ENCODE data around the gene LURAP1L.

The LURAP1L gene

DNA sequence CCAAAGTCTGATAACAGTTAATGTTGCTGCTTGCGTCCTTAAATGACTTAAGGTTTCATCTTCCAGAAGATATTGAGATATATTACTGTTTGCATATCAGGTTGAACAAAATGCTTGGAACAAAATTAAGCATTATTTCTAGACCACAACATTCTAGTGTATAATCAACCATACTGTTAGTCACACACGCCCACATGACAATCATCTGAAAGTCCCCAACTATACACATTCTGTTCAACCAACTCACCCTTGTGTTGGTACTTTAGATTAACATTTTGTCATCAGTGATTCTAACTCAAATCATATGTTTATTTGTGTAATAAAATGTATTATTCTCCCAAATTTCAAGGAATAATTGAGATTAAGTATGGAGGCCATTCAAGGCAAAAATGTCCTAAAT is 47.3 kb downstream of the LURAP1L start:
- Histone ChIP-seq H3K18ac (ENCODE audit: low read length) (no peak overlapping the region), H3K23ac (ENCODE audit: low read length) (no peak overlapping the region), H3K4me2 (ENCODE audit: low read length) (no peak overlapping the region), H2BK5ac (ENCODE audit: low read length) (no peak overlapping the region), H2BK15ac (replicated peaks; ENCODE audit: low read depth) (no peak overlapping the region), H3K9ac (ENCODE audit: low read length) (no peak overlapping the region), H3K27ac (ENCODE audit: low read depth, low read length) (no peak overlapping the region), H2BK120ac (ENCODE audit: low read depth, low read length) (no peak overlapping the region), H3K56ac (ENCODE audit: low read length) (no peak overlapping the region), H3K79me1 (ENCODE audit: low read length) (no peaks in the 10 kb centered on the region), H3K27me3 (ENCODE audit: insufficient read depth, low read length, poor library complexity) (no peaks in the 10 kb centered on the region), H3K4me1 (ENCODE audit: control insufficient read depth, low read depth, low read length) (no peaks in the 10 kb centered on the region), H4K5ac (ENCODE audit: low read length) (no peak overlapping the region), H4K8ac (ENCODE audit: low read depth, low read length) (no peak overlapping the region), H3K4me3 (ENCODE audit: low read length) (no peak overlapping the region), H3K79me2 (ENCODE audit: control insufficient read depth, insufficient read depth, low read length) (no peaks in the 10 kb centered on the region), H2AK5ac (ENCODE audit: low read length) (no peak overlapping the region), H3K4ac (ENCODE audit: low read depth, low read length) (no peak overlapping the region), H3K36me3 (ENCODE audit: control insufficient read depth, insufficient read depth, low read length) (no peaks in the 10 kb centered on the region)
- no peak for DNase-seq
- WGBS (ENCODE audit: extremely low coverage, insufficient coverage, low lambda C conversion rate): no CpG with 5 or more reads among the region's 2 CpGs

DNA sequence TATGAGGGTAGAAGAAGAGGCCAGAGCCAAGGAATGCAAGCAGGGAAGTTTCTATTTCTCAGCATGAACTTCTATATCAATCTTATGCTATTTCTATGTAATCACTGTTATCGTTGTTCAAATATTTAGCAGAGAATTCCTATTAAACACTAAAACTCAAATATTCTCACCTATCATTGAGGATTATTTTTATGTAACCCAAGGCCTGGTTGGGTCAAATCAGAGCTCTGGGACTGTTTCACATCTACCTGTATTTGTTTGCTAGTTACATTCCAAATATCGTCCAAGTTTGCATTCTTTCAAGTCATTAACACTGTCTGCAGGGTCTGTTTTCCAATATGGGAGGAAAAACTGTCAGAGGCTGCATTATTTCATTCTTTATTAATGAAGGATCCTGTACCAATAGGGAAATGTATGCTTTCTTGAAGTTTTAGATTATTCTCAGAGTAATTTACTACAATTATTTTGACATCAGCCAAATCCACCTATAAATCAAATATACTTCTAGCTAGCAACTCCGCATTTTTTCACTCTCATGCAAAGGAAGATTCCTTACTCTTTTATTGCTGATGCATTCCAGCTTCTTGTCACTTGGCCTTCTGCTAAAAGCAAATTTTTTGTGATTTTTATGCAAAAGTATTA is 52.2 kb downstream of the LURAP1L start:
- Histone ChIP-seq H4K8ac (ENCODE audit: low read depth, low read length) (no peak overlapping the region), H3K27ac (ENCODE audit: low read depth, low read length) (no peak overlapping the region), H3K4ac (ENCODE audit: low read depth, low read length) (no peak overlapping the region), H3K4me3 (ENCODE audit: low read length) (no peak overlapping the region), H3K79me1 (ENCODE audit: low read length) (no peaks in the 10 kb centered on the region), H3K79me2 (ENCODE audit: control insufficient read depth, insufficient read depth, low read length) (no peaks in the 10 kb centered on the region), H3K36me3 (ENCODE audit: control insufficient read depth, insufficient read depth, low read length) (no peaks in the 10 kb centered on the region), H2BK5ac (ENCODE audit: low read length) (no peak overlapping the region), H3K18ac (ENCODE audit: low read length) (no peak overlapping the region), H3K9ac (ENCODE audit: low read length) (no peak overlapping the region), H2BK15ac (replicated peaks; ENCODE audit: low read depth) (no peak overlapping the region), H3K56ac (ENCODE audit: low read length) (no peak overlapping the region), H3K4me2 (ENCODE audit: low read length) (no peak overlapping the region), H2BK120ac (ENCODE audit: low read depth, low read length) (no peak overlapping the region), H4K5ac (ENCODE audit: low read length) (no peak overlapping the region), H3K4me1 (ENCODE audit: control insufficient read depth, low read depth, low read length) (no peaks in the 10 kb centered on the region), H2AK5ac (ENCODE audit: low read length) (no peak overlapping the region), H3K23ac (ENCODE audit: low read length) (no peak overlapping the region), H3K27me3 (ENCODE audit: insufficient read depth, low read length, poor library complexity) (no peaks in the 10 kb centered on the region)
- WGBS (ENCODE audit: extremely low coverage, insufficient coverage, low lambda C conversion rate): 100% methylated on average over 2 of the region's 3 CpGs
- no peak for DNase-seq

- no peak overlapping the region for H3K18ac ChIP-seq (ENCODE audit: low read length)
- no peak overlapping the region for H3K27ac ChIP-seq (ENCODE audit: low read depth, low read length)
- no peak overlapping the region for H4K8ac ChIP-seq (ENCODE audit: low read depth, low read length)
- WGBS (ENCODE audit: extremely low coverage, insufficient coverage, low lambda C conversion rate): 100% methylated on average over 1 of the region's 1 CpG
- H3K4ac ChIP-seq (ENCODE audit: low read depth, low read length): no peak overlapping the region
- H2AK5ac ChIP-seq (ENCODE audit: low read length): no peak overlapping the region
- DNase-seq: no peak
- H3K23ac ChIP-seq (ENCODE audit: low read length): no peak overlapping the region
- H2BK120ac ChIP-seq (ENCODE audit: low read depth, low read length): no peak overlapping the region
- H3K9ac ChIP-seq (ENCODE audit: low read length): no peak overlapping the region
- no peak overlapping the region for H3K4me3 ChIP-seq (ENCODE audit: low read length)
- no peaks in the 10 kb centered on the region for H3K79me2 ChIP-seq (ENCODE audit: control insufficient read depth, insufficient read depth, low read length)
- no peaks in the 10 kb centered on the region for H3K27me3 ChIP-seq (ENCODE audit: insufficient read depth, low read length, poor library complexity)
- no peak overlapping the region for H2BK15ac ChIP-seq (replicated peaks; ENCODE audit: low read depth)
- no peak overlapping the region for H4K5ac ChIP-seq (ENCODE audit: low read length)
- H3K56ac ChIP-seq (ENCODE audit: low read length): no peak overlapping the region
- no peaks in the 10 kb centered on the region for H3K4me1 ChIP-seq (ENCODE audit: control insufficient read depth, low read depth, low read length)
- no peak overlapping the region for H3K4me2 ChIP-seq (ENCODE audit: low read length)
- H2BK5ac ChIP-seq (ENCODE audit: low read length): no peak overlapping the region
- no peaks in the 10 kb centered on the region for H3K79me1 ChIP-seq (ENCODE audit: low read length)
- H3K36me3 ChIP-seq (ENCODE audit: control insufficient read depth, insufficient read depth, low read length): no peaks in the 10 kb centered on the region
These were observed 58.9 kb downstream of the LURAP1L start for GRCh38 chr9:12833701-12834100.

DNA sequence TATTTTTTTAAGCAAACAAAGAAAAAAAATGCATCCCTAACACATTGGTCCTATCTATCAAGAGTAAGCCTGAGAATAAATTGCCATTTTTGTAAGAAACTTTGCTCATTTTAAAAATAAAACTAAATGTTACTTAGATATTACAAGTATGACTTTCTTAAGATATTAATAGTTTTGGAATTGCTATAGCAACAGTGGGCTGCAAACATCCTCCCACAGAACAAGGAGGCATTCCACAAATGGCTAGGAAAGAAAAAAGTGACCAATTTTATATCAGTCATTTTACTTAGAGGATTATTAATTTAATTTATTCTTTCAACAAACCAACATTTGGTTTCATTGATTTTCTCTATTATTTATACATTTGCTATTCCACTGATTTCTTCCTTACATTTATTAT is 63.7 kb downstream of the LURAP1L start:
- Histone ChIP-seq H3K4me2 (ENCODE audit: low read length) (no peak overlapping the region), H2BK5ac (ENCODE audit: low read length) (no peak overlapping the region), H3K27ac (ENCODE audit: low read depth, low read length) (no peak overlapping the region), H2AK5ac (ENCODE audit: low read length) (no peak overlapping the region), H3K79me2 (ENCODE audit: control insufficient read depth, insufficient read depth, low read length) (no peaks in the 10 kb centered on the region), H3K79me1 (ENCODE audit: low read length) (no peaks in the 10 kb centered on the region), H4K5ac (ENCODE audit: low read length) (no peak overlapping the region), H3K4me1 (ENCODE audit: control insufficient read depth, low read depth, low read length) (no peaks in the 10 kb centered on the region), H3K9ac (ENCODE audit: low read length) (no peak overlapping the region), H3K18ac (ENCODE audit: low read length) (no peak overlapping the region), H3K4ac (ENCODE audit: low read depth, low read length) (no peak overlapping the region), H3K23ac (ENCODE audit: low read length) (no peak overlapping the region), H3K56ac (ENCODE audit: low read length) (no peak overlapping the region), H2BK120ac (ENCODE audit: low read depth, low read length) (no peak overlapping the region), H4K8ac (ENCODE audit: low read depth, low read length) (no peak overlapping the region), H2BK15ac (replicated peaks; ENCODE audit: low read depth) (no peak overlapping the region), H3K36me3 (ENCODE audit: control insufficient read depth, insufficient read depth, low read length) (no peaks in the 10 kb centered on the region), H3K4me3 (ENCODE audit: low read length) (no peak overlapping the region), H3K27me3 (ENCODE audit: insufficient read depth, low read length, poor library complexity) (no peaks in the 10 kb centered on the region)
- DNase-seq: no peak

GRCh38 chr9:12843735-12844134 is 68.9 kb downstream of the LURAP1L start:
- no peaks in the 10 kb centered on the region for H3K27me3 ChIP-seq (ENCODE audit: insufficient read depth, low read length, poor library complexity)
- H3K4ac ChIP-seq (ENCODE audit: low read depth, low read length): no peak overlapping the region
- no CpG with 5 or more reads among the region's 4 CpGs for WGBS (ENCODE audit: extremely low coverage, insufficient coverage, low lambda C conversion rate)
- no peaks in the 10 kb centered on the region for H3K4me1 ChIP-seq (ENCODE audit: control insufficient read depth, low read depth, low read length)
- no peak overlapping the region for H2BK15ac ChIP-seq (replicated peaks; ENCODE audit: low read depth)
- H2AK5ac ChIP-seq (ENCODE audit: low read length): no peak overlapping the region
- no peak overlapping the region for H3K4me2 ChIP-seq (ENCODE audit: low read length)
- no peak overlapping the region for H2BK5ac ChIP-seq (ENCODE audit: low read length)
- no peak overlapping the region for H4K8ac ChIP-seq (ENCODE audit: low read depth, low read length)
- no peaks in the 10 kb centered on the region for H3K79me1 ChIP-seq (ENCODE audit: low read length)
- no peaks in the 10 kb centered on the region for H3K79me2 ChIP-seq (ENCODE audit: control insufficient read depth, insufficient read depth, low read length)
- no peak overlapping the region for H3K56ac ChIP-seq (ENCODE audit: low read length)
- H2BK120ac ChIP-seq (ENCODE audit: low read depth, low read length): no peak overlapping the region
- H4K5ac ChIP-seq (ENCODE audit: low read length): no peak overlapping the region
- no peak for DNase-seq
- H3K36me3 ChIP-seq (ENCODE audit: control insufficient read depth, insufficient read depth, low read length): no peaks in the 10 kb centered on the region
- no peak overlapping the region for H3K4me3 ChIP-seq (ENCODE audit: low read length)
- H3K23ac ChIP-seq (ENCODE audit: low read length): no peak overlapping the region
- no peak overlapping the region for H3K9ac ChIP-seq (ENCODE audit: low read length)
- no peak overlapping the region for H3K18ac ChIP-seq (ENCODE audit: low read length)
- no peak overlapping the region for H3K27ac ChIP-seq (ENCODE audit: low read depth, low read length)

- H3K36me3 ChIP-seq (ENCODE audit: control insufficient read depth, insufficient read depth, low read length): no peaks in the 10 kb centered on the region
- H3K27ac ChIP-seq (ENCODE audit: low read depth, low read length): no peak overlapping the region
- H3K18ac ChIP-seq (ENCODE audit: low read length): no peak overlapping the region
- no peaks in the 10 kb centered on the region for H3K27me3 ChIP-seq (ENCODE audit: insufficient read depth, low read length, poor library complexity)
- H3K9ac ChIP-seq (ENCODE audit: low read length): no peak overlapping the region
- H3K4me3 ChIP-seq (ENCODE audit: low read length): no peak overlapping the region
- H3K4me1 ChIP-seq (ENCODE audit: control insufficient read depth, low read depth, low read length): no peaks in the 10 kb centered on the region
- H3K23ac ChIP-seq (ENCODE audit: low read length): no peak overlapping the region
- no peaks in the 10 kb centered on the region for H3K79me1 ChIP-seq (ENCODE audit: low read length)
- H4K8ac ChIP-seq (ENCODE audit: low read depth, low read length): no peak overlapping the region
- H2BK120ac ChIP-seq (ENCODE audit: low read depth, low read length): no peak overlapping the region
- no peak for DNase-seq
- H3K79me2 ChIP-seq (ENCODE audit: control insufficient read depth, insufficient read depth, low read length): no peaks in the 10 kb centered on the region
- no peak overlapping the region for H3K4me2 ChIP-seq (ENCODE audit: low read length)
- H3K56ac ChIP-seq (ENCODE audit: low read length): no peak overlapping the region
- H2BK5ac ChIP-seq (ENCODE audit: low read length): no peak overlapping the region
- H2AK5ac ChIP-seq (ENCODE audit: low read length): no peak overlapping the region
- H2BK15ac ChIP-seq (replicated peaks; ENCODE audit: low read depth): no peak overlapping the region
- WGBS (ENCODE audit: extremely low coverage, insufficient coverage, low lambda C conversion rate): no CpG with 5 or more reads among the region's 5 CpGs
- no peak overlapping the region for H3K4ac ChIP-seq (ENCODE audit: low read depth, low read length)
- H4K5ac ChIP-seq (ENCODE audit: low read length): no peak overlapping the region
These were observed 71.2 kb downstream of the LURAP1L start for GRCh38 chr9:12846035-12846434.
